ENCODE results near the gene SYS1. TPM values are rescaled to one million over a fixed set of nuclear protein-coding genes. Genes with fewer than 3 reads are reported as not detected.

Gene SYS1
- total and polyA plus RNA-seq, 2 of the 8 experiments (the other 6 are each of a cell fraction or from before 2014, with no cell fraction given) = 19.6 to 50.8 TPM

GRCh38 chr20:45346851-45347250, 16.1 kb upstream of the SYS1 start:
- H3K27ac ChIP-seq (ENCODE audit: low read depth, low read length) = no peak overlapping the region
- peaks cover 12% of the 10 kb centered on the region; the same call in 1 of the 2 replicates for H3K23me2 ChIP-seq (ENCODE audit: low read depth, low read length)
- H3K79me1 ChIP-seq (ENCODE audit: low read depth, low read length) = peaks cover 17% of the 10 kb centered on the region
- H4K91ac ChIP-seq (replicated peaks; ENCODE audit: insufficient read length, low read length) = no peak overlapping the region
- H3K9ac ChIP-seq (replicated peaks in 1 of 4; ENCODE audit: extremely low read depth in 1 of 4, low read depth in 3 of 4, low read length in 3 of 4) = no peak overlapping the region
- no peaks in the 10 kb centered on the region for H3K36me3 ChIP-seq (ENCODE audit: control insufficient read depth in 2 of 4, insufficient read depth in 4 of 4, low read length in 3 of 4)
- H3K9me3 ChIP-seq (ENCODE audit: insufficient read depth in 2 of 2, low read depth in 1 of 2, low read length in 1 of 2) = no peaks in the 10 kb centered on the region
- CTCF ChIA-PET (ENCODE audit: partially characterized antibody) = interaction anchor here (0.8 to 6.5 kb wide), 13 partner anchors 11 to 158 kb away, joined by 3 to 33 read pairs (median 4); partner anchors contain the start of gene SYS1
- peak overlapping the region; percentile 94 to 96 for H3K4me2 ChIP-seq (ENCODE audit: insufficient read depth in 1 of 2, low read depth in 2 of 2, low read length in 2 of 2)
- peak overlapping the region; percentile 68 to 95 (median 72); a peak in 7 of 8 replicates for H3K4me3 ChIP-seq (ENCODE audit: extremely low read depth in 1 of 4, insufficient read depth in 2 of 4, low read depth in 3 of 4, low read length in 4 of 4)
- no peak overlapping the region for H2AK5ac ChIP-seq (ENCODE audit: low read depth, low read length)
- WGBS, 2 experiments (ENCODE audit: extremely low coverage in 1 of 2, insufficient coverage in 1 of 2, insufficient read length in 1 of 2, insufficient replicate concordance in 2 of 2, low coverage in 1 of 2, low lambda C conversion rate in 2 of 2, missing lambda C conversion rate in 1 of 2) = 69% methylated on average over 5 of the region's 5 CpGs; no CpG with 5 or more reads in 1 of the 2 experiments
- no peak overlapping the region for H3K56ac ChIP-seq (replicated peaks; ENCODE audit: insufficient read length, low read depth, low read length)
- peaks cover 35 to 55% (median 42%) of the 10 kb centered on the region in 4 experiments for H3K4me1 ChIP-seq (replicated peaks in 1 of 4; ENCODE audit: control insufficient read depth in 3 of 4, insufficient read depth in 4 of 4, low read length in 3 of 4)
- H2BK15ac ChIP-seq (ENCODE audit: low read length) = no peak overlapping the region; the same call in 1 of the 2 replicates
- FAIRE-seq = no peak
- peaks cover 0 to 55% of the 10 kb centered on the region in 2 experiments; a peak in 2 of 4 replicates for H3K79me2 ChIP-seq (ENCODE audit: control insufficient read depth in 1 of 2, insufficient read depth in 2 of 2, low read length in 2 of 2)
- no peak overlapping the region for H2AFZ ChIP-seq (ENCODE audit: low read length)
- H4K5ac ChIP-seq (ENCODE audit: insufficient read length, low read depth, low read length) = no peak overlapping the region
- no peak overlapping the region for H3K4ac ChIP-seq (replicated peaks; ENCODE audit: insufficient read length, low read depth, low read length)
- H3K23ac ChIP-seq (ENCODE audit: insufficient read length) = no peak overlapping the region
- no peak overlapping the region for H2BK5ac ChIP-seq (ENCODE audit: low read depth, low read length)
- H4K8ac ChIP-seq (ENCODE audit: extremely low read depth, insufficient read depth, low read length) = no peak overlapping the region
- no peak overlapping the region for H3K18ac ChIP-seq (ENCODE audit: extremely low read depth, low read length)
- TF ChIP-seq CHD1 (IDR thresholded peaks at IDR 0.05; ENCODE audit: low read depth, low read length) (no peak), PHF8 (conservative IDR thresholded peaks at IDR 0.05; ENCODE audit: low read depth, low read length) (0 out of 2 replicates have a peak, but pooled peaks have one; percentile 3), ATF2 (IDR thresholded peaks at IDR 0.05; ENCODE audit: low read length) (no peak)
- H2BK20ac ChIP-seq (ENCODE audit: low read length) = no peak overlapping the region
- no peaks in the 10 kb centered on the region for H3K27me3 ChIP-seq (replicated peaks in 1 of 4; ENCODE audit: control insufficient read depth in 3 of 4, extremely low read depth in 1 of 4, insufficient read depth in 3 of 4, low read length in 3 of 4)
- H2BK12ac ChIP-seq (ENCODE audit: low read depth, low read length) = no peak overlapping the region
- POLR2A ChIA-PET (ENCODE audit: partially characterized antibody) = interaction anchor here (0.8 to 6.8 kb wide), 16 partner anchors 12 to 587 kb away, joined by 3 to 113 read pairs (median 4); partner anchors contain the start of genes PCIF1, SYS1 and TP53TG5
- DNase-seq (ENCODE audit: low read depth in 1 of 2, low spot score in 2 of 2) = no peak
- H2BK120ac ChIP-seq (replicated peaks; ENCODE audit: low read depth, low read length) = no peak overlapping the region
- H3K14ac ChIP-seq (ENCODE audit: insufficient read length) = no peak overlapping the region
- peaks cover 0 to 7% of the 10 kb centered on the region in 2 experiments for H4K20me1 ChIP-seq (replicated peaks in 1 of 2; ENCODE audit: control insufficient read depth in 1 of 2, insufficient read depth in 2 of 2, low read length in 2 of 2)

Data from H1 (cell line).